ENCODE data around the gene NEDD4L. TPM values are rescaled to one million over a fixed set of nuclear protein-coding genes. Genes with fewer than 3 reads are reported as not detected.

NEDD4L gene
- total and polyA plus RNA-seq, 10 of the 15 experiments (the other 5 are each of a cell fraction or from before 2014, with no cell fraction given), result 7.4 to 24.0 (median 17.7) TPM

DNA sequence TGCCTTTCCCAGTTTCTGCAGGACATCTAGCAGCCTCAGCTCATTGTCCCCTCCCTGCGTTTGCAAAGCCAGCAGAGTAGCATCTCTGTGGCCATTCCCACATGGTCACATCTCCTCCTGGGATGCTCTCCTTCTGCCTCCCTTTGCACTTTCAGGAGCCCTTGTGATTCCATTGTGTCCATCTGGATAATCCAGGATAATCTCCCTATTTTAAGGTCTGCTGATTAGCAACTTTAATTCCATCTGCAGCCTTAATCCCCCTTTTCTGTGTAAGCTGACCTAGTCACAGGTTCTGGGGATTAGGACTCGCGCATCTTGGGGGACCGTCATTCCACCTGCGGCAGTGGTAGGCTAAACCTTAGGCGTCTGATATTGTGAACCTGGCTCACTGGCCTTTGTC is 70.7 kb downstream of the NEDD4L start:
- intact Hi-C loops (cut with micrococcal nuclease; ENCODE audit: unreplicated experiment) (loop anchor here (10.0 kb wide), 1 partner anchor 480 kb away; no protein-coding TSS in a partner anchor), in situ Hi-C loops (cut with MboI) (no loop called here)
- RAD21 ChIA-PET (ENCODE audit: unreplicated experiment), result no interaction called here
- Histone ChIP-seq H3K9ac (ENCODE audit: control insufficient read depth, insufficient read depth, low read length) (no peak overlapping the region), H3K36me3 (ENCODE audit: control insufficient read depth in 2 of 2, insufficient read depth in 2 of 2, low read length in 1 of 2) (no peaks in the 10 kb centered on the region), H2AFZ (ENCODE audit: control insufficient read depth, low read depth, low read length) (no peak overlapping the region), H3K79me2 (ENCODE audit: control insufficient read depth, insufficient read depth, low read length) (no peaks in the 10 kb centered on the region), H3K4me1 (ENCODE audit: control insufficient read depth, insufficient read depth, low read length) (peaks cover 12% of the 10 kb centered on the region), H4K20me1 (ENCODE audit: control insufficient read depth, insufficient read depth) (no peaks in the 10 kb centered on the region), H3K4me2 (ENCODE audit: control insufficient read depth, insufficient read depth) (no peak overlapping the region), H3K9me3 (replicated peaks; ENCODE audit: control insufficient read depth, insufficient read depth, low read length) (no peaks in the 10 kb centered on the region; the same call in 2 of the 3 replicates), H3K4me3 (no peak overlapping the region), H3K27me3 (replicated peaks in 1 of 2; ENCODE audit: control insufficient read depth in 2 of 2, insufficient read depth in 2 of 2, low read length in 1 of 2) (no peaks in the 10 kb centered on the region), H3K27ac (ENCODE audit: control insufficient read depth, insufficient read depth) (no peak overlapping the region)
- WGBS (ENCODE audit: insufficient coverage, insufficient replicate concordance, low lambda C conversion rate, missing lambda C conversion rate), result 97% methylated on average over 6 of the region's 6 CpGs
- POLR2A ChIA-PET, result no interaction called here
- DNase-seq (ENCODE audit: low read depth, low spot score) (no peak), FAIRE-seq (no peak), ATAC-seq (no peak)
- no TSS peak for BruUV-seq (replicated peaks)
- SMC1A ChIA-PET (ENCODE audit: uncharacterized antibody, unreplicated experiment), result no interaction called here
- CTCF ChIA-PET, result interaction anchor here (0.7 kb wide), 1 partner anchor 10 kb away, joined by 6 read pairs; no protein-coding TSS in a partner anchor
- TF ChIP-seq ZNF207 (IDR thresholded peaks at IDR 0.05; ENCODE audit: borderline replicate concordance) (no peak), ZNF622 (IDR thresholded peaks at IDR 0.05) (no peak), DPF2 (IDR thresholded peaks at IDR 0.05) (no peak), FOXM1 (IDR thresholded peaks at IDR 0.05; ENCODE audit: low read depth, low read length) (no peak), WRNIP1 (IDR thresholded peaks at IDR 0.05; ENCODE audit: borderline replicate concordance, low read depth, low read length) (no peak)
- TF ChIP-seq, protein P1, sequence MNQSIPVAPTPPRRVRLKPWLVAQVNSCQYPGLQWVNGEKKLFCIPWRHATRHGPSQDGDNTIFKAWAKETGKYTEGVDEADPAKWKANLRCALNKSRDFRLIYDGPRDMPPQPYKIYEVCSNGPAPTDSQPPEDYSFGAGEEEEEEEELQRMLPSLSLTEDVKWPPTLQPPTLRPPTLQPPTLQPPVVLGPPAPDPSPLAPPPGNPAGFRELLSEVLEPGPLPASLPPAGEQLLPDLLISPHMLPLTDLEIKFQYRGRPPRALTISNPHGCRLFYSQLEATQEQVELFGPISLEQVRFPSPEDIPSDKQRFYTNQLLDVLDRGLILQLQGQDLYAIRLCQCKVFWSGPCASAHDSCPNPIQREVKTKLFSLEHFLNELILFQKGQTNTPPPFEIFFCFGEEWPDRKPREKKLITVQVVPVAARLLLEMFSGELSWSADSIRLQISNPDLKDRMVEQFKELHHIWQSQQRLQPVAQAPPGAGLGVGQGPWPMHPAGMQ (IDR thresholded peaks at IDR 0.05; ENCODE audit: borderline replicate concordance), result no peak
